Loucy (cell line): Measurements from ENCODE around the gene ARHGAP42.

Source experiments
- CTCF ChIP-seq: fragments of 200-600 bp; sonication (generic); conservative IDR thresholded peaks from 2 replicates; pipeline ENCODE4 v1.5.1; 2014; ENCODE audit warnings: mild to moderate bottlenecking, antibody characterized with exemption, low read length
- EZH2phosphoT487 ChIP-seq: fragments of 200-600 bp; IDR thresholded peaks from 2 replicates; pipeline ENCODE4 v1.6.1; 2018; ENCODE audit warnings: antibody characterized with exemption, mild to moderate bottlenecking, moderate library complexity, borderline replicate concordance

GRCh38 chr11:100769617-100770016 is 82.5 kb downstream of the ARHGAP42 start:
- TF ChIP-seq EZH2phosphoT487 (no peak), CTCF (no peak)
